HG03060 (cell line): Measurements from ENCODE around the gene CUX1.
"Not testable (repeated sequence)": the region's sequence is repeated elsewhere in the genome, so short reads cannot be mapped to it uniquely, and the experiment has no call there.

Source experiments
- ATAC-seq: cut with Tn5 transposase; IDR thresholded peaks from one replicate; pipeline ENCODE4 v1.9.1; 2021; ENCODE audit warnings: low read depth, moderate number of reproducible peaks; ENCODE audit not compliant: unreplicated experiment

The CUX1 gene

DNA sequence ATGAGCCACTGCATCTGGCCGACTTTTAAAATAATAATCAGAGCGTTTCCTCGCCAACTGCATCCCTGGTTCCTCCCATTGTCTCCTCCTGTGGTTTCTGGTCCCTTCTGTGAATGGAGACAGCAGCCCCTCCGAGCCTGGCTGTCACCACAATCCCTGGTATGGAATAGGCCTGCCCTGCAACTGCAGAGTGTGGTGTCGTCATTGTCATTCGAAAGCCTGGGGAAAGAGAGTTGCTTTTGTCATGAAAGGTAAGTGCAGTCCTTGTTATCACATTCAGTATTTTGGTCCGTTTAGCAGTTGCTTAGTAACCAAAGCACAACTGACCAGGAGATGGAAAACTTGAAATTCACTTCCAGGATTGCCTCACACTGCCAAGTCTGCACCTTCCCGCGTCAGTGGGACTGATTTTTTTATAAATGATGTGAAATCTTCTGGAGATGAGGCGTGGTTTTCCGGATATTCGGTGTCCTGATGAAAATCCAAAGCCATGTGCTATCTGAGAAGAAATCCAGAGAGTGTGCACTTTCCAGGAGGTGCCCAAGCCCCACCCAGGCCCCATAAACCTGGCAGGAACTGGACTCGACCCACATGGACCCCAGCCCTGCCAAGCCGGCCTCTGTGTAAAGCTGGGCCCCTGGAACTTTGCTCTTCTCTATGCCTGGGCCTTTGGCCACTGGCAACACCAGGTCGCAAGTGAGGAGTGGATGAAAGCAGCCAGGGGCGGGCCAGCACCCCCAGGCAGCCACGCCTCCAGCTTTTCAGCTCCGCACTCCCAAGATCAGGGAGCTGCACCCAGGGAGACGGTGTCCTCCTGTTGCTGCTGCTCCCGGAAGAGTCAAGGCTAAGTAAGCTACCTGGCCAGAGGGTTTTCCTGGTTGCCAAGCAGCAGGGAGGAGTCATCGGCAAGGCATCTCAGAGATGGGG lies 335.5 kb downstream of the CUX1 start:
- ATAC-seq: no peak

DNA sequence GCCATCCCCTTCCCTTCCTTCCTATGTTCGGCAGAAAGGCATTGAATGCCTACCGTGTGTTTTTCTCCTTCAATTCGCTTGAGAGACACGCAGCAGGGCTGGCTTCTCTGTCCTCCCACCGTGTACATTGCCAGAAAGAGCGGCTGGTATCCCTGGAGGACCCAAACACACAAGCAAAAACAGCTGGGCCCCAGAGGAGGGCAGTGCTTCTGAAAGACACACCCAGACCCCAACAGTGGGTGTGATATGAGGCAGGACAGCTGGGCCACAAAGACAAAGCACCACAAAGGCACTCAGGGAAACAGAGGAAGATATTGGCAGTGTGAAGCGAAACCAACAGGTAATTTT lies 336.1 kb downstream of the CUX1 start:
- ATAC-seq: no peak

GRCh38 chr7:102154425-102154824 lies 337.0 kb downstream of the CUX1 start:
- no peak for ATAC-seq

GRCh38 chr7:102155821-102156441 lies 338.5 kb downstream of the CUX1 start:
- no peak for ATAC-seq

- ATAC-seq: no peak
Measured at GRCh38 chr7:102156867-102157266, 339.4 kb downstream of the CUX1 start.

GRCh38 chr7:102165136-102165535 lies 347.7 kb downstream of the CUX1 start:
- no peak for ATAC-seq

DNA sequence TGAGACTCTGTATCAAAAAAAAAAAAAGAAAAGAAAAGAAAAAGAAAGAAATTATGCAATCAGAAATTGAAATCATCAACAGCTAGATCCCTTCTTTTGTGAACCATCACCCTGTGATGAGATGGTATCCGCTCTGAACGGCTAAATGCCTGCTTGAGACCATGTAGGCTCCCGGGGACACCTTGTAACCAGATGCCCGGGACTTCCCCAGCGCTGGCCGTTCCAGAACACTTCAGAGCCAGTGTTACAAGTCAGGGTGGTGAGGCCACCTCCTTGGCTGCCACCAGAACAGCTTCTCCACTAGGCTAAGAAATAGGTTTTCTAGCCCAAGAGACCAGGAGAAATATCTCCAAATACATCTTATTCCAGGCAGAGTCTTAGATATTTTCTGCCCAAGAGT lies 349.8 kb downstream of the CUX1 start:
- no peak for ATAC-seq

DNA sequence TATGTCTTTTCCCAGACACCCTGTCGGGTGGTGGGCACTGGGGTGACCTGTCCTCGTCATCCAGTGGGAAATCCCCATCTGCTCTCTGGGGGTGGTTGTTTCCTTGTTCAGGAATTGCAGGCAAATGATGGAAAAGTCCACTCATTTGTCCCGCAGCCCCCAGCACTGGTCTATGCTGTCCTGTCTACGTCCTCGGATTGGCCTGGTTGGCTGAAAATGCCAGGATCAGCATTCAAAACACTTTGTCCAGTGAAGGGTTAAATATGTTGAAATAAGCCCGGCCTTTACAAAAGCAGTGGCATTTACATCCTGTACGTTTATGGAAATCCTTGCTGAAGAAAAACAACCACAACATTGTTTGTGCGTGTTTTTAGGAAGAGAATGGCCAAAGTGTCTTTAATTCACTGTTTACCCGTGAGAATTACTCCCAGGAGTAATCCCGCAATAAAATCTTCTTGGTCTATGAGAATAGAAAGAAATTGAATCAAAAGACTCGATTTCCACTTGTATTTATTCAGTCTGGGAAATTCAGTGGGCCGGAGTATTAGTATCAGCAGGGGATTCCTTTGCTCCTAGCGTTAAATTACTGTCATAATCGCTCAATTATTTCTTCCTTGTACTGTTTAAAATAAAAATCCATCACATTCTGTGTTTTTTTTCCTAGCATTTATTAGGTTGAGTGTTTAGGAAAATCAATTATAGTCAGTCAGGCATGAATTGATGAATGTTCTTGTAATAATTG lies 352.4 kb downstream of the CUX1 start:
- ATAC-seq: no peak

DNA sequence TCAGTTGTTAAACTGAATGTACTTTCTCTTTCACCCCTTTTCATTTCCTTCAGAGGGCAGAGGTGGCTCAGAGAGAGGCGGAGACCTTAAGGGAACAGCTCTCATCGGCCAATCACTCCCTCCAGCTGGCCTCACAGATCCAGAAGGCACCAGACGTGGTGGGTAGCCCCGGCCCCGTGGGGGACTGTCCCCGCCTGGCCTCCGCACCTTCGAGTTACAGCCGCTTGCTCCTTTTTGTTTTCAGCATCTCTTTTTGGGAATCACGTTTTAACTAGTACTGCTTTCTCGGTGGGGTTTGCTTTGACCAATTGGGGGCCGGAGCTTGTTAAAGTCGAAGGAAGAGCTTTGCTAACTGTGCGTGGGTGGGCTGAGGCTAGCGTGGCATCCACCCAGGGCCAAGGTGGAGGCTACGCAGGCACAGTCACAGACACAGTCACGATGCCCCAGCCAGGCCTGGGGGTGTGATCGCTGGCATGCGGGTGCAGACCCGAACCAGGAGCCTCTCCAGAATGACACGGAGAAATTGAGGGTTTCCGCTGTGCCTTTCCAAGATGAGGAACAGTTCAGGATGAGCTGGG lies 353.1 kb downstream of the CUX1 start:
- no peak for ATAC-seq

DNA sequence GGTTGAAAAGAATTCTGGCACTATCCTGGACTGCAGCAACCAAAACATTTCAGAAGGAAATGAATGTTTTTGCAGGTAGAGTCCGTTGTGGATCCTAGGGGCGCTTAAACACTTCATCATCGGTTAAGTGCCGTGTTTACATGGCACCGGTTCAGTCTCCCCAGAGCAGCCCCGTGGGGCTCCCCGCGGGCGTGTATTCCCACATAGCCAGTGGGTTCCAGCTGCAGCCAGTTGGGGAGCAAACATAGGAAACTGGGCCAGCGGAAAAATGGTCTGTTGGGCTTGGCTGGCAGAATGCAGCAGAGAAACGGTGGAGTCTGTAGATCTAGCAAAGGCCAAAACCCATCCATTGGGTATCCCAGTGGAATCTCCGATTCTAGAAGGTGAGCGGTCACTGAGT lies 356.2 kb downstream of the CUX1 start:
- no peak for ATAC-seq

DNA sequence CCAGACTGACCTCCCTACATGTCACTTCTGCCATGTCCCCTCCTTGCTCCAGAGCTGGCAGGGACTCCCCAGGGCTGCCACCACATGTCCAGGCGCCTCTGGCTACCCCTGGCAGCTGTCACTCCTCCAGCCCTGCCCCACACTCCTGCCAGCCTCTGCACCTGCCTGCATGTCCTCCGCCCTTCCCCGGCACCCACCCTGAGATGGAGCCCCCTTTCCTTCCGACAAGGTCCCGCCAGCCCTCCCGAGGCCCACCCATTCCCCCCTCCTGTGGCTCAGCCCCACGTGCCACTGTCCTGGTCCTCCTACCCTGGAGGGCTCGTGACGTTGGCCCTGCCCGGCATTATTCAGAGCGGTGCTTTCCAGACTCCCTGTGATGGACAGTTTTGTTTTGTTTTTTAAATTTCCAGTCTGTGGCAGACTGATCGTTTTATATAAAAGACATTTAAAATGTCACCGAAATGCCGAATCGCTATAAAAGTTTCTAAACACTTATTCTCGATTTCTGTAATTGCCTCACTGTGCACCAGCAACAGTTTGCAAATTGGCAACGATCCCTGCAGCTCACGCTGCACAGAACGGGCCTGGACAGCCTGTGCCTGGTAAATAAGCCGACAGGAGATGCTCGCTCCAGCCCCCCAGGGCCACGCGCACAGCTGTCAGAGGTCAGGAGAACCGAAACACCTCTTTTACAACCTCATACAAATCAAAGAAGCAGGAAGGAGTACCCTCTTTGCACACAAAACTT lies 358.2 kb downstream of the CUX1 start:
- ATAC-seq: no peak

GRCh38 chr7:102178410-102178809 lies 361.0 kb downstream of the CUX1 start:
- no peak for ATAC-seq

DNA sequence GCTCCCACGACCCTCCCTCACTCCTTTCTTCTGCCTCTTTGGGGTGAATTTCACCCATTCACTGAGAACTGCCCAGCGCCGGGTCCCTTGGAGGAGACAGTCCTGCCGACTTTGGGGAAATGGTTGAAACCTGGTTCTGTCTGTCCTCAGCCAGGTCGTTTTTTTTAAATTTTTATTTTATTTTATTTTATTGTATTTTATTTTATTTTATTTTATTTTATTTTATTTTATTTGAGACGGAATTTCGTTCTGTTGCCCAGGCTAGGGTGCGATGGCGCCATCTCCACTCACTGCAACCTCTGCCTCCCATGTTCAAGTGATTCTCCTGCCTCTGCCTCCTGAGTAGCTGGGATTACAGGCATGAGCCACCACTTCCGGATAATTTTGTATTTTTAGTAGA lies 363.3 kb downstream of the CUX1 start:
- no peak for ATAC-seq

GRCh38 chr7:102181517-102181916 lies 364.1 kb downstream of the CUX1 start:
- ATAC-seq: no peak

GRCh38 chr7:102182016-102182415 lies 364.6 kb downstream of the CUX1 start:
- no peak for ATAC-seq

DNA sequence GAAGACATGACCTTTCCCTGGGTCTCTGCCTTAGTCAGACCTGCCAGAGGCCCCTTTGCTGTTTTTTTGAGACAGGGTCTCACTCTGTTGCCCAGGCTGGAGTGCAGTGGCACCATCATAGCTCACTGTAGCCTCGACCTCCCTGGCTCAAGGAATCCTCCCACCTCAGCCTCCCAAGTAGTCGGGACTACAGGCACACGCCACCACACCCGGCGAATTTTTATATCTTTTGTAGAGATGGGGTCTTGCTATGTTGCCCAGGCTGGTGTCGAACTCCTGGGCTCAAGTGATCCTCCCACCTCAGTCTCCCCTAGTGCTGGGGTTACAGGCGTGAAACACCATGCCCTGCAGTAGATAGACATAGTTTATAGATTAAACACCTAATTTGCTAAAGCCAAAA lies 366.4 kb downstream of the CUX1 start:
- ATAC-seq: not testable (repeated sequence)

- ATAC-seq: no peak
Measured at GRCh38 chr7:102184303-102184702, 366.9 kb downstream of the CUX1 start.

GRCh38 chr7:102185796-102186195 lies 368.4 kb downstream of the CUX1 start:
- no peak for ATAC-seq

- no peak for ATAC-seq
Measured at GRCh38 chr7:102186306-102186705, 368.9 kb downstream of the CUX1 start.

GRCh38 chr7:102188746-102189145 lies 371.3 kb downstream of the CUX1 start:
- ATAC-seq: no peak
